Thyroid gland (tissue), 4 donors: ENCODE measurements around the gene KIF1B. TPM values are rescaled to one million over a fixed set of nuclear protein-coding genes. Genes with fewer than 3 reads are reported as not detected.
"Not testable (repeated sequence)": the region's sequence is repeated elsewhere in the genome, so short reads cannot be mapped to it uniquely, and the experiment has no call there.

Source experiments
- DNase-seq, 2 donors: peaks; one replicate each; pipeline ENCODE4 v3.0.0-alpha.2; 2019
- H3K27ac ChIP-seq, 3 donors: fragments of 200-600 bp; sonication (generic); 1 replicate in 2 of 3; 2 replicates in 1 of 3; pipeline ENCODE4 v1.5.1; 2016 to 2019; ENCODE audit warnings: mild to moderate bottlenecking in 1 of 3, moderate library complexity in 1 of 3
- H3K27me3 ChIP-seq: fragments of 200-600 bp; sonication (generic); one replicate; pipeline ENCODE4 v1.5.1; 2019
- H3K36me3 ChIP-seq, 2 donors: fragments of 200-600 bp; sonication (generic); one replicate each; pipeline ENCODE4 v1.5.1; 2016 to 2019
- H3K4me1 ChIP-seq, 2 donors: fragments of 200-600 bp; sonication (generic); one replicate each; pipeline ENCODE4 v1.5.1; 2017 to 2019
- H3K4me3 ChIP-seq, 3 donors: fragments of 200-600 bp; sonication (generic); replicated peaks in 1 of 3; 1 replicate in 2 of 3; 2 replicates in 1 of 3; pipeline ENCODE4 v1.5.1; 2016; ENCODE audit warnings: mild to moderate bottlenecking in 1 of 3
- H3K9me3 ChIP-seq: fragments of 200-600 bp; sonication (generic); one replicate; pipeline ENCODE4 v1.5.1; 2017
- CTCF ChIP-seq, 6 experiments: fragments of 200-600 bp in 3 of 6; fragments of 450-650 bp in 3 of 6; sonication (generic) in 3 of 6; IDR thresholded peaks; one replicate each; pipeline ENCODE4 v1.5.1; 2016 to 2019; ENCODE audit warnings: antibody characterized with exemption in 6 of 6, mild to moderate bottlenecking in 2 of 6, inconsistent platforms in 1 of 6, moderate library complexity in 1 of 6
- POLR2A ChIP-seq, 2 donors: fragments of 450-650 bp; IDR thresholded peaks; one replicate each; pipeline ENCODE4 v1.6.1; 2017; ENCODE audit warnings: antibody characterized with exemption in 2 of 2, mild to moderate bottlenecking in 2 of 2, moderate library complexity in 1 of 2
- WGBS, 2 donors: methylation state at CpG; one replicate each; pipeline ENCODE4 v1.1.5; 2017; 5-methylcytosine and 5-hydroxymethylcytosine counted together
- intact Hi-C: fragments of 100-400 bp; cut with DNase I; formaldehyde crosslinking; loops from one replicate; pipeline ENCODE4 v1.15.1; 2023
- total RNA-seq, 4 donors: library from RNA; depleted of rRNA; stranded (reverse); fragments of >200 nt; gene quantifications; one replicate each; pipeline ENCODE4 v1.2.3, GENCODE V29; 2016

The KIF1B gene
- total RNA-seq, 4 donors from 2014 or later, result 51.7 to 70.5 (median 53.5) TPM

- no peak for DNase-seq
- Histone ChIP-seq H3K27me3 (no peaks in the 10 kb centered on the region), H3K4me3 (no peak overlapping the region), H3K4me1 (no peaks in the 10 kb centered on the region), H3K36me3 (peaks cover 41 to 47% of the 10 kb centered on the region in 2 donors), H3K27ac (no peak overlapping the region), H3K9me3 (no peaks in the 10 kb centered on the region)
- WGBS, 2 donors, result 95 to 98% methylated on average over 13 to 14 of the region's 15 CpGs
- TF ChIP-seq POLR2A (IDR thresholded peaks at IDR 0.05) (no peak), CTCF (IDR thresholded peaks at IDR 0.05) (no peak)
- intact Hi-C loops, result no loop called here
These were observed 209.0 kb downstream of the KIF1B start for GRCh38 chr1:10419351-10419750.

GRCh38 chr1:10421637-10422036, 211.3 kb downstream of the KIF1B start:
- no peak for DNase-seq
- no peak overlapping the region for H3K27ac ChIP-seq
- no peak overlapping the region for H3K4me3 ChIP-seq
- WGBS, 2 donors, result 95% methylated on average over 5 of the region's 5 CpGs
- TF ChIP-seq CTCF (IDR thresholded peaks at IDR 0.05) (no peak), POLR2A (IDR thresholded peaks at IDR 0.05) (no peak)
- H3K36me3 ChIP-seq, result peaks cover 30 to 33% of the 10 kb centered on the region in 2 donors
- H3K27me3 ChIP-seq, result no peaks in the 10 kb centered on the region
- intact Hi-C loops, result no loop called here
- H3K4me1 ChIP-seq, result no peaks in the 10 kb centered on the region
- no peaks in the 10 kb centered on the region for H3K9me3 ChIP-seq

GRCh38 chr1:10424034-10424433, 213.7 kb downstream of the KIF1B start:
- no peaks in the 10 kb centered on the region for H3K4me1 ChIP-seq
- DNase-seq, result no peak
- H3K27ac ChIP-seq, result no peak overlapping the region
- WGBS, 2 donors, result 54 to 78% methylated on average over 8 to 9 of the region's 9 CpGs
- H3K4me3 ChIP-seq, result no peak overlapping the region
- no peaks in the 10 kb centered on the region for H3K9me3 ChIP-seq
- H3K27me3 ChIP-seq, result no peaks in the 10 kb centered on the region
- intact Hi-C loops, result no loop called here
- H3K36me3 ChIP-seq, result peaks cover 9 to 11% of the 10 kb centered on the region in 2 donors
- TF ChIP-seq CTCF (IDR thresholded peaks at IDR 0.05) (no peak), POLR2A (IDR thresholded peaks at IDR 0.05) (no peak)

- intact Hi-C loops, result loop anchor here (5.0 kb wide), 1 partner anchor 47 kb away; no protein-coding TSS in a partner anchor
- Histone ChIP-seq H3K9me3 (no peaks in the 10 kb centered on the region), H3K27ac (no peak overlapping the region), H3K36me3 (peaks cover 4 to 5% of the 10 kb centered on the region in 2 donors), H3K4me1 (no peaks in the 10 kb centered on the region), H3K27me3 (no peaks in the 10 kb centered on the region), H3K4me3 (no peak overlapping the region)
- DNase-seq, result no peak
- WGBS, 2 donors, result 87 to 93% methylated on average over 8 of the region's 8 CpGs
- no peak for TF ChIP-seq POLR2A (IDR thresholded peaks at IDR 0.05)
- no peak for TF ChIP-seq CTCF (IDR thresholded peaks at IDR 0.05)
These were observed 214.3 kb downstream of the KIF1B start for GRCh38 chr1:10424651-10425050.

GRCh38 chr1:10425826-10426534, 215.6 kb downstream of the KIF1B start:
- H3K27ac ChIP-seq, H3K4me1 ChIP-seq, H3K9me3 ChIP-seq, DNase-seq, H3K27me3 ChIP-seq, H3K4me3 ChIP-seq, H3K36me3 ChIP-seq: not testable (repeated sequence)
- WGBS, 2 donors, result 86 to 88% methylated on average over 11 to 19 of the region's 21 CpGs
- intact Hi-C loops, result loop anchor here (5.0 kb wide), 1 partner anchor 49 kb away; no protein-coding TSS in a partner anchor

- not testable (repeated sequence) for H3K27ac ChIP-seq, H3K4me3 ChIP-seq, H3K36me3 ChIP-seq, DNase-seq, H3K27me3 ChIP-seq, H3K9me3 ChIP-seq, H3K4me1 ChIP-seq
- 98 to 100% methylated on average over 1 to 7 of the region's 21 CpGs for WGBS, 2 donors
- intact Hi-C loops, result loop anchor here (5.0 kb wide), 1 partner anchor 49 kb away; no protein-coding TSS in a partner anchor
These were observed 216.1 kb downstream of the KIF1B start for GRCh38 chr1:10426535-10426848.
